Fibroblast of lung (primary cell): ENCODE data around the gene NEU3. TPM values are rescaled to one million over a fixed set of nuclear protein-coding genes. Genes with fewer than 3 reads are reported as not detected.
A peak's percentile ranks its signal among the peaks of the same experiment; 100 is the strongest.

Source experiments
- DNase-seq, 2 donors: peaks; one replicate each; pipeline versions ENCODE4 v3.0.0 to v3.0.0-alpha.2; 2010; ENCODE audit warnings: low read depth in 2 of 2
- H2AFZ ChIP-seq: 2 replicates; pipeline ENCODE4 v1.5.1; 2012; ENCODE audit warnings: low read length, control low read depth, inconsistent platforms
- H3K27ac ChIP-seq: 2 replicates; pipeline ENCODE4 v1.5.1; 2011; ENCODE audit warnings: low read length, control low read depth; ENCODE audit not compliant: insufficient read depth
- H3K27me3 ChIP-seq: 2 replicates; pipeline ENCODE4 v1.5.1; 2011; ENCODE audit warnings: mild to moderate bottlenecking, low read length; ENCODE audit not compliant: control insufficient read depth, insufficient read depth
- H3K36me3 ChIP-seq: 2 replicates; pipeline ENCODE4 v1.5.1; 2011; ENCODE audit warnings: low read length; ENCODE audit not compliant: control insufficient read depth, insufficient read depth
- H3K4me1 ChIP-seq: 2 replicates; pipeline ENCODE4 v1.5.1; 2011; ENCODE audit warnings: low read length; ENCODE audit not compliant: control insufficient read depth, insufficient read depth; ENCODE audit errors: extremely low read depth
- H3K4me2 ChIP-seq: 2 replicates; pipeline ENCODE4 v1.5.1; 2011; ENCODE audit warnings: low read length, control low read depth; ENCODE audit not compliant: insufficient read depth; ENCODE audit errors: extremely low read depth
- H3K4me3 ChIP-seq, 4 experiments: fragments of 200-600 bp in 1 of 4; sonication (generic) in 1 of 4; replicated peaks in 1 of 4; 2 replicates each; pipeline ENCODE4 v1.5.1; 2011 to 2016; ENCODE audit warnings: low read length in 4 of 4, low read depth in 3 of 4, mild to moderate bottlenecking in 3 of 4, control low read depth in 2 of 4, inconsistent platforms in 1 of 4, mixed read lengths in 1 of 4; ENCODE audit not compliant: insufficient read depth in 1 of 4; ENCODE audit errors: control extremely low read depth in 1 of 4
- H3K79me2 ChIP-seq: 2 replicates; pipeline ENCODE4 v1.5.1; 2012; ENCODE audit warnings: mild to moderate bottlenecking, low read length, inconsistent platforms; ENCODE audit not compliant: control insufficient read depth, insufficient read depth
- H3K9ac ChIP-seq: 2 replicates; pipeline ENCODE4 v1.5.1; 2011; ENCODE audit warnings: mild to moderate bottlenecking, low read length, control low read depth; ENCODE audit not compliant: insufficient read depth
- H3K9me3 ChIP-seq: 2 replicates; pipeline ENCODE4 v1.5.1; 2012; ENCODE audit warnings: low read depth, low read length; ENCODE audit not compliant: control insufficient read depth, insufficient read depth
- H4K20me1 ChIP-seq: 2 replicates; pipeline ENCODE4 v1.5.1; 2011; ENCODE audit warnings: low read length; ENCODE audit not compliant: control insufficient read depth, insufficient read depth; ENCODE audit errors: extremely low read depth
- EZH2 ChIP-seq: IDR thresholded peaks from 2 replicates; pipeline ENCODE4 v1.5.1; 2012; ENCODE audit warnings: low read length, control low read depth, mild to moderate bottlenecking; ENCODE audit errors: missing control alignments
- polyA plus RNA-seq, 2 donors: library from polyadenylated mRNA; depleted of rRNA in 1 of 2; stranded (reverse) in 1 of 2; unstranded in 1 of 2; fragments of >200 nt; gene quantifications; 2 replicates each; pipeline ENCODE4 v1.2.1, GENCODE V29; 2011 to 2012; ENCODE audit warnings: missing spikeins in 1 of 2
- total RNA-seq: library from RNA; depleted of rRNA; stranded (reverse); fragments of >200 nt; gene quantifications from 2 replicates; pipeline ENCODE4 v1.2.1, GENCODE V29; 2014
- TF ChIP-seq, protein P1 (sequence below), 2 donors: IDR thresholded peaks in 1 of 2; conservative IDR thresholded peaks in 1 of 2; 1 replicate in 1 of 2; 2 replicates in 1 of 2; pipeline ENCODE4 v1.5.1; 2011 to 2012; ENCODE audit warnings: low read length in 2 of 2, control low read depth in 1 of 2, inconsistent platforms in 1 of 2, low read depth in 1 of 2, mild to moderate bottlenecking in 1 of 2

The NEU3 gene
- total and polyA plus RNA-seq, 2 donors (not counting 1 experiment from before 2014, with no cell fraction given), result 5.0 to 6.6 TPM

DNA sequence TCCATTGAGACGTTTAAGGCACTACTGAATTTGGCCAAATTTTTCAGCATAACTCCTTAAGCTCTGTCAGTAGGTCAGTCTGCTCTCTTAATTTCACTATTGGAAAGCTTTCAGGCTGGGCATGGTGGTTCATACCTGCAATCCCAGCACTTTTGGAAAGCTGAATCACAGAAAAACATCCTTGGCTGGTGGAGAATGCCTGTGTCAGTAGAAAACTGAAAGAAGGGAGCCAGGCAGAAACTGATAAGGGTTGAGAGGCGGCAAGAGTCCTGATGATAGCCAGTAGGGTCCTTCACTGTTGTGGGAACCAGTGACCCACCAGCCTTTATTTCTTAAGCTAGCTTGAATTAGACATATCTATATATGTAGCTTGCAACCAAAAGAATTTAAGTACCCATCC lies 22.6 kb downstream of the NEU3 start:
- Histone ChIP-seq H2AFZ (no peak overlapping the region), H3K27ac (no peak overlapping the region), H3K4me3 (no peak overlapping the region), H3K27me3 (no peaks in the 10 kb centered on the region), H3K9me3 (no peaks in the 10 kb centered on the region), H3K4me2 (no peak overlapping the region), H3K36me3 (peaks cover 3% of the 10 kb centered on the region), H4K20me1 (no peaks in the 10 kb centered on the region), H3K4me1 (peaks cover 5% of the 10 kb centered on the region), H3K79me2 (no peaks in the 10 kb centered on the region), H3K9ac (no peak overlapping the region)
- DNase-seq, result no peak
- no peak for TF ChIP-seq EZH2
- TF ChIP-seq, protein P1, sequence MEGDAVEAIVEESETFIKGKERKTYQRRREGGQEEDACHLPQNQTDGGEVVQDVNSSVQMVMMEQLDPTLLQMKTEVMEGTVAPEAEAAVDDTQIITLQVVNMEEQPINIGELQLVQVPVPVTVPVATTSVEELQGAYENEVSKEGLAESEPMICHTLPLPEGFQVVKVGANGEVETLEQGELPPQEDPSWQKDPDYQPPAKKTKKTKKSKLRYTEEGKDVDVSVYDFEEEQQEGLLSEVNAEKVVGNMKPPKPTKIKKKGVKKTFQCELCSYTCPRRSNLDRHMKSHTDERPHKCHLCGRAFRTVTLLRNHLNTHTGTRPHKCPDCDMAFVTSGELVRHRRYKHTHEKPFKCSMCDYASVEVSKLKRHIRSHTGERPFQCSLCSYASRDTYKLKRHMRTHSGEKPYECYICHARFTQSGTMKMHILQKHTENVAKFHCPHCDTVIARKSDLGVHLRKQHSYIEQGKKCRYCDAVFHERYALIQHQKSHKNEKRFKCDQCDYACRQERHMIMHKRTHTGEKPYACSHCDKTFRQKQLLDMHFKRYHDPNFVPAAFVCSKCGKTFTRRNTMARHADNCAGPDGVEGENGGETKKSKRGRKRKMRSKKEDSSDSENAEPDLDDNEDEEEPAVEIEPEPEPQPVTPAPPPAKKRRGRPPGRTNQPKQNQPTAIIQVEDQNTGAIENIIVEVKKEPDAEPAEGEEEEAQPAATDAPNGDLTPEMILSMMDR (conservative IDR thresholded peaks at IDR 0.05 in 1 of 2, IDR thresholded peaks at IDR 0.05 in 1 of 2; ENCODE audit: low read depth in 1 of 2, low read length in 2 of 2), result no peak

DNA sequence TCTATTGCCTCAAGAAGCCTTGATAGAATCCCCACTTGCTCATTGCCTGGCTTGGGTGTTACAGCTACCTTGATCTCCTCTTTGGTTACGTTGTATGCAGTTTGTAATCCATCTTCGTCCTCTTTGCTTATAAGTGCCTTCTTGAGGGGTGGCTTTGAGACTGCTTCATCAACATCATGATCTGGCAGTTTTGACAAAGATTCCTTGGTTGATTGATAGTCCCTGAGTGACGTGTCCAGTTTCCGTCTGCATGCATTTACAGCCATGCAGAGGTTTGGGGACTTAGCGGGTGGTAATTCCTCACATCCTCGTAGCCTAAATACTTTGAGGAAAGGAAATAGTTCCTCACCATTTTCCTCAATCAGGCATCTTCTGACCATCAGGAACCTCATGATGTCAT lies 23.1 kb downstream of the NEU3 start:
- H3K27ac ChIP-seq, result no peak overlapping the region
- DNase-seq, result no peak
- TF ChIP-seq, protein P1 (conservative IDR thresholded peaks at IDR 0.05 in 1 of 2, IDR thresholded peaks at IDR 0.05 in 1 of 2; ENCODE audit: low read depth in 1 of 2, low read length in 2 of 2), result no peak
- TF ChIP-seq EZH2, result no peak
- H3K27me3 ChIP-seq, result no peaks in the 10 kb centered on the region
- H3K36me3 ChIP-seq, result no peaks in the 10 kb centered on the region
- no peak overlapping the region for H3K9ac ChIP-seq
- H3K79me2 ChIP-seq, result no peaks in the 10 kb centered on the region
- no peaks in the 10 kb centered on the region for H4K20me1 ChIP-seq
- no peaks in the 10 kb centered on the region for H3K9me3 ChIP-seq
- no peak overlapping the region for H3K4me3 ChIP-seq
- no peak overlapping the region for H3K4me2 ChIP-seq
- H3K4me1 ChIP-seq, result peaks cover 5% of the 10 kb centered on the region
- H2AFZ ChIP-seq, result no peak overlapping the region

DNA sequence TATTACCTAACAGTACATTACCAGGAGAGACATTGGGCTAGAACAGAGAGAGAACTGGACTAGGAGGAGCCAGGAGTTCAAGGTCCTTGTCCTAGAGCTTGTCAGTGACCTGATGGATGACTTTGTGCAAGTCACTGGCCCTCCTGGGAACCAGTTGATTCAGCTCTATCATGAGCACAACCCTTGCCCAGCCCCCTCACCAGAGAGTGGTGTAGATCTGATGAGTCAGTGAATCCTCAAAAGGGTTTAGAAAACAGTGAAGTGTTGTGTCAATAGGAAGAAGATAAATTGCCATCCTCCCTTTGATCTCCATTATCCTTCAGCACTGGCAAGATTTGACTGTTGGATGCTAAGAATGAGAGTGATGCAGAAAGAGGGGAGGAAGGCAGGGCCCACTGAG lies 24.3 kb downstream of the NEU3 start:
- no peak overlapping the region for H3K27ac ChIP-seq
- H3K4me3 ChIP-seq, result no peak overlapping the region
- H2AFZ ChIP-seq, result no peak overlapping the region
- no peaks in the 10 kb centered on the region for H3K27me3 ChIP-seq
- peaks cover 5% of the 10 kb centered on the region for H3K4me1 ChIP-seq
- no peaks in the 10 kb centered on the region for H3K9me3 ChIP-seq
- H3K79me2 ChIP-seq, result no peaks in the 10 kb centered on the region
- no peaks in the 10 kb centered on the region for H4K20me1 ChIP-seq
- H3K36me3 ChIP-seq, result no peaks in the 10 kb centered on the region
- no peak overlapping the region for H3K4me2 ChIP-seq
- DNase-seq, result peak in 1 of 2 donors; percentile 17
- TF ChIP-seq, protein P1 (conservative IDR thresholded peaks at IDR 0.05 in 1 of 2, IDR thresholded peaks at IDR 0.05 in 1 of 2; ENCODE audit: low read depth in 1 of 2, low read length in 2 of 2), result no peak
- no peak for TF ChIP-seq EZH2
- H3K9ac ChIP-seq, result no peak overlapping the region
